Measurements from ENCODE around the gene H6PD.

Gene H6PD

DNA sequence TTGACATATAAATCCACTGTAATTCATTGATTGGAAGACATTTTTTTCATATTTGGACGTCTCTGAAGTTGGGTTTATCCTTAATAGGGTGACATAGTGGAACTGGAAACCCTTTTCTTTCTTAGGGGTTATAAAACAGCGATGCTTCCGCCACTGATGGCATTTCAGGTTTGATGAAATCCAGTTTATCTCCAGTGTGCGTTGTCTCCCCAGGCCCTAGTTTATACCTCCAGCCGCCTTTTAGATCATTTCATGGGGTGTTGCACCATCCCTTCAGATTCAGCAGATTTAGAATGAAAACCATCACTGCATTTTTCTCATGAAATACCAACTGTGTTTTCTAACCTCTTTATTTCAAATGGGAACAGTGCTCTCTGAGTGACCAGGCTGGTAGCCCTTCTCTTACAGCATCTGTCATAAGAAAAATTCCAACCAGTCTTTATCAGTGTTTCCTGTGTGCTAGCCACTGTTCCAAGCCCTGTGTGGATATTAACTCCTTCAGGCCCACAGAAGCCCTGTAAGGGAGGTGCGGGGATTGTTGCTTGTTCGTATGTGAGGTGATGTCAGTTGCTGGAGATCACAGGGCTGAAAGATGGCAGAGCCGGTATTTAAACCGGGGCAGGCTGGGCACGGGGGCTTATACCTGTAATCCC, 19.0 kb downstream of the H6PD start:
- no peak for TF ChIP-seq CEBPB (IDR thresholded peaks at IDR 0.05)

GRCh38 chr1:9256332-9256731, 21.8 kb downstream of the H6PD start:
- TF ChIP-seq CEBPB (IDR thresholded peaks at IDR 0.05) (no peak), RAD21 (IDR thresholded peaks at IDR 0.05; ENCODE audit: low read depth) (no peak), ZBTB7A (IDR thresholded peaks at IDR 0.05; ENCODE audit: low read depth) (no peak), YY1 (IDR thresholded peaks at IDR 0.05; ENCODE audit: low read depth) (no peak), FOXM1 (IDR thresholded peaks at IDR 0.05; ENCODE audit: borderline replicate concordance, low read depth) (no peak), CREB1 (IDR thresholded peaks at IDR 0.05; ENCODE audit: low read depth) (no peak), EGR1 (IDR thresholded peaks at IDR 0.05) (no peak), NFIC (IDR thresholded peaks at IDR 0.05) (no peak), TAF1 (IDR thresholded peaks at IDR 0.05; ENCODE audit: low read depth) (no peak), TCF12 (IDR thresholded peaks at IDR 0.05; ENCODE audit: low read depth) (no peak), TEAD4 (IDR thresholded peaks at IDR 0.05) (no peak), EP300 (IDR thresholded peaks at IDR 0.05; ENCODE audit: borderline replicate concordance) (no peak)
- TF ChIP-seq, protein P1, sequence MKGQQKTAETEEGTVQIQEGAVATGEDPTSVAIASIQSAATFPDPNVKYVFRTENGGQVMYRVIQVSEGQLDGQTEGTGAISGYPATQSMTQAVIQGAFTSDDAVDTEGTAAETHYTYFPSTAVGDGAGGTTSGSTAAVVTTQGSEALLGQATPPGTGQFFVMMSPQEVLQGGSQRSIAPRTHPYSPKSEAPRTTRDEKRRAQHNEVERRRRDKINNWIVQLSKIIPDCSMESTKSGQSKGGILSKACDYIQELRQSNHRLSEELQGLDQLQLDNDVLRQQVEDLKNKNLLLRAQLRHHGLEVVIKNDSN (IDR thresholded peaks at IDR 0.05): no peak
- TF ChIP-seq, protein P2, sequence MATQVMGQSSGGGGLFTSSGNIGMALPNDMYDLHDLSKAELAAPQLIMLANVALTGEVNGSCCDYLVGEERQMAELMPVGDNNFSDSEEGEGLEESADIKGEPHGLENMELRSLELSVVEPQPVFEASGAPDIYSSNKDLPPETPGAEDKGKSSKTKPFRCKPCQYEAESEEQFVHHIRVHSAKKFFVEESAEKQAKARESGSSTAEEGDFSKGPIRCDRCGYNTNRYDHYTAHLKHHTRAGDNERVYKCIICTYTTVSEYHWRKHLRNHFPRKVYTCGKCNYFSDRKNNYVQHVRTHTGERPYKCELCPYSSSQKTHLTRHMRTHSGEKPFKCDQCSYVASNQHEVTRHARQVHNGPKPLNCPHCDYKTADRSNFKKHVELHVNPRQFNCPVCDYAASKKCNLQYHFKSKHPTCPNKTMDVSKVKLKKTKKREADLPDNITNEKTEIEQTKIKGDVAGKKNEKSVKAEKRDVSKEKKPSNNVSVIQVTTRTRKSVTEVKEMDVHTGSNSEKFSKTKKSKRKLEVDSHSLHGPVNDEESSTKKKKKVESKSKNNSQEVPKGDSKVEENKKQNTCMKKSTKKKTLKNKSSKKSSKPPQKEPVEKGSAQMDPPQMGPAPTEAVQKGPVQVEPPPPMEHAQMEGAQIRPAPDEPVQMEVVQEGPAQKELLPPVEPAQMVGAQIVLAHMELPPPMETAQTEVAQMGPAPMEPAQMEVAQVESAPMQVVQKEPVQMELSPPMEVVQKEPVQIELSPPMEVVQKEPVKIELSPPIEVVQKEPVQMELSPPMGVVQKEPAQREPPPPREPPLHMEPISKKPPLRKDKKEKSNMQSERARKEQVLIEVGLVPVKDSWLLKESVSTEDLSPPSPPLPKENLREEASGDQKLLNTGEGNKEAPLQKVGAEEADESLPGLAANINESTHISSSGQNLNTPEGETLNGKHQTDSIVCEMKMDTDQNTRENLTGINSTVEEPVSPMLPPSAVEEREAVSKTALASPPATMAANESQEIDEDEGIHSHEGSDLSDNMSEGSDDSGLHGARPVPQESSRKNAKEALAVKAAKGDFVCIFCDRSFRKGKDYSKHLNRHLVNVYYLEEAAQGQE (IDR thresholded peaks at IDR 0.05; ENCODE audit: low read depth): no peak

DNA sequence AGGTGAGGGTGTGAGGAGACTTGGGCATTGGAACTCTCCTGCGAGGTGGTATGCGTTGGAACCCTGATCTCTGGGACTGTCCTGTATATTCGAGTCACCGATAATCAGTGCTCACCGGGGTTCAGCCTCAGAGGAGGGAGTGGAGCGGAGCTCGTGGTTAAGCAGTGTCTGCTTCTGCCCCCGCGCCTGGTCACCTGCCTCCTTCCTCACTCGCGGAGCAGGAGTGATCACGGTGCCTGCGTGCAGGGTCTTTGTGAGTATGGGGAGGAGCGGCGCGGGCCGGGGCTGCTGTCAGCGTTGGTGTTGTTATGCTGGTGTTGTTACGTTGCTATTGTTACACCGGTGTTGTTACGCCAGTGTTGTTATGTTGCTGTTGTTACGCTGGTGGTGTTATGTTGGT, 23.3 kb downstream of the H6PD start:
- TF ChIP-seq, protein P2 (IDR thresholded peaks at IDR 0.05; ENCODE audit: low read depth): no peak
- TF ChIP-seq TAF1 (IDR thresholded peaks at IDR 0.05; ENCODE audit: low read depth) (no peak), MAX (IDR thresholded peaks at IDR 0.05) (no peak), NFIC (IDR thresholded peaks at IDR 0.05) (no peak)

DNA sequence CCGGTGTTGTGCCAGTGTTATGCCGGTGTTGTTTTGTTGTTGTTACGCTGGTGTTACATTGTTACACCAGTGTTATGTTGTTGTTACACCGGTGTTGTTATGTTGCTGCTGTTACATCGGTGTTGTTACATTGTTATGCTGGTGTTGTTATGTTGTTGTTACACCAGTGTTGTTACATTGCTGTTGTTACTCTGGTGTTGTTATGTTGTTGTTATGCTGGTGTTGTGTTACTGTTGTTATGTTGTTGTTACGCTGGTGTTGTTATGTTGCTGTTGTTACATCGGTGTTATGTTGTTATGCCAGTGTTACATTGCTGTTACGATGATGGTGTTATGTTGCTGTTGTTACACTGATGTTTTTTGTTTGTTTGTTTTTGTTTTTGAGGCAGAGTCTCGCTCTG, 24.1 kb downstream of the H6PD start:
- no peak for TF ChIP-seq MAX (IDR thresholded peaks at IDR 0.05)
- TF ChIP-seq CREB1 (IDR thresholded peaks at IDR 0.05; ENCODE audit: low read depth): no peak
- no peak for TF ChIP-seq TCF12 (IDR thresholded peaks at IDR 0.05; ENCODE audit: low read depth)
- TF ChIP-seq EP300 (IDR thresholded peaks at IDR 0.05; ENCODE audit: borderline replicate concordance): no peak
- TF ChIP-seq EGR1 (IDR thresholded peaks at IDR 0.05): no peak
- no peak for TF ChIP-seq ZBTB7A (IDR thresholded peaks at IDR 0.05; ENCODE audit: low read depth)
- TF ChIP-seq RAD21 (IDR thresholded peaks at IDR 0.05; ENCODE audit: low read depth): no peak
- no peak for TF ChIP-seq CEBPB (IDR thresholded peaks at IDR 0.05)
- TF ChIP-seq TEAD4 (IDR thresholded peaks at IDR 0.05): no peak
- TF ChIP-seq, protein P1 (IDR thresholded peaks at IDR 0.05): no peak
- no peak for TF ChIP-seq NFIC (IDR thresholded peaks at IDR 0.05)
- TF ChIP-seq, protein P2 (IDR thresholded peaks at IDR 0.05; ENCODE audit: low read depth): no peak
- TF ChIP-seq FOXM1 (IDR thresholded peaks at IDR 0.05; ENCODE audit: borderline replicate concordance, low read depth): no peak
- TF ChIP-seq YY1 (IDR thresholded peaks at IDR 0.05; ENCODE audit: low read depth): no peak
- no peak for TF ChIP-seq TAF1 (IDR thresholded peaks at IDR 0.05; ENCODE audit: low read depth)

All from Ishikawa (cell line).